IMR-90 (cell line): ENCODE data around the gene PRDM12. TPM values are rescaled to one million over a fixed set of nuclear protein-coding genes. Genes with fewer than 3 reads are reported as not detected.

Experiments used
- ATAC-seq: fragments of 200-7000 bp; cut with Tn5 transposase; 2 replicates; pipeline ENCODE4 v1.9.1; 2020; ENCODE audit warnings: low read depth, mild to moderate bottlenecking, moderate library complexity
- BruUV-seq: library from RNA; stranded (reverse); fragments of 400-500 nt; replicated peaks from 2 replicates; lab custom pipeline; 2021; lab: Mats Ljungman, UMichigan
- CTCF ChIA-PET: fragments of 300-600 bp; formaldehyde crosslinking; extraction: SDS; loops from one replicate; lab custom pipeline; 2021; ENCODE audit warnings: antibody characterized with exemption; lab: Yijun Ruan, JAX
- POLR2A ChIA-PET: fragments of 300-600 bp; sonication (Branson Sonifier 250); formaldehyde crosslinking; loops from one replicate; lab custom pipeline; 2022; ENCODE audit warnings: antibody characterized with exemption; ENCODE audit not compliant: unreplicated experiment; lab: Charles Lee
- DNase-seq: peaks from one replicate; pipeline ENCODE4 v3.0.0; 2013
- H2AFZ ChIP-seq: replicated peaks from 2 replicates; pipeline ENCODE3; 2013; ENCODE audit warnings: low read length, mild to moderate bottlenecking; ENCODE audit not compliant: poor library complexity
- H2AK5ac ChIP-seq: 2 replicates; pipeline ENCODE4 v1.6.1; 2013; ENCODE audit warnings: low read depth, low read length, inconsistent platforms
- H2AK9ac ChIP-seq: replicated peaks from 2 replicates; pipeline ENCODE3; 2013; ENCODE audit warnings: mild to moderate bottlenecking, low read depth, low read length, moderate library complexity; ENCODE audit not compliant: poor library complexity
- H2BK120ac ChIP-seq: 2 replicates; pipeline ENCODE4 v1.6.1; 2013; ENCODE audit warnings: low read depth, low read length, inconsistent platforms
- H2BK15ac ChIP-seq: 3 replicates; pipeline ENCODE4 v1.6.1; 2013; ENCODE audit warnings: low read depth, low read length, inconsistent platforms
- H2BK20ac ChIP-seq: 2 replicates; pipeline ENCODE4 v1.6.1; 2013; ENCODE audit warnings: low read depth, mild to moderate bottlenecking, inconsistent platforms, low read length, moderate library complexity
- H2BK5ac ChIP-seq: 2 replicates; pipeline ENCODE4 v1.6.1; 2013; ENCODE audit warnings: mild to moderate bottlenecking, low read depth, low read length, inconsistent platforms; ENCODE audit not compliant: poor library complexity, severe bottlenecking
- H3K14ac ChIP-seq: replicated peaks from 2 replicates; pipeline ENCODE4 v1.6.1; 2013; ENCODE audit warnings: low read depth, low read length, inconsistent platforms
- H3K18ac ChIP-seq: 2 replicates; pipeline ENCODE4 v1.6.1; 2013; ENCODE audit warnings: low read depth, low read length, control low read depth
- H3K23ac ChIP-seq: 2 replicates; pipeline ENCODE4 v1.6.1; 2013; ENCODE audit warnings: low read depth, low read length, inconsistent platforms
- H3K27ac ChIP-seq: 2 replicates; pipeline ENCODE4 v1.5.1; 2013; ENCODE audit warnings: mild to moderate bottlenecking, control low read depth, low read length; ENCODE audit not compliant: insufficient read depth
- H3K27me3 ChIP-seq: 2 replicates; pipeline ENCODE4 v1.6.1; 2013; ENCODE audit warnings: low read length; ENCODE audit not compliant: control insufficient read depth, insufficient read depth
- H3K36me3 ChIP-seq: 2 replicates; pipeline ENCODE4 v1.6.1; 2013; ENCODE audit warnings: low read length, mixed read lengths; ENCODE audit not compliant: control insufficient read depth, insufficient read depth
- H3K4ac ChIP-seq: 2 replicates; pipeline ENCODE4 v1.6.1; 2013; ENCODE audit warnings: low read depth, low read length, inconsistent platforms
- H3K4me1 ChIP-seq: 2 replicates; pipeline ENCODE4 v1.6.1; 2013; ENCODE audit warnings: low read length, mixed read lengths; ENCODE audit not compliant: control insufficient read depth, insufficient read depth
- H3K4me2 ChIP-seq: 2 replicates; pipeline ENCODE4 v1.6.1; 2013; ENCODE audit warnings: low read depth, mild to moderate bottlenecking, control low read depth, low read length, moderate library complexity
- H3K4me3 ChIP-seq: 2 replicates; pipeline ENCODE4 v1.5.1; 2013; ENCODE audit warnings: low read depth, mild to moderate bottlenecking, control low read depth, low read length, moderate library complexity; ENCODE audit not compliant: insufficient read depth
- H3K56ac ChIP-seq: 2 replicates; pipeline ENCODE4 v1.6.1; 2013; ENCODE audit warnings: low read length, inconsistent platforms; ENCODE audit not compliant: insufficient read depth; ENCODE audit errors: extremely low read depth
- H3K79me1 ChIP-seq, 2 experiments: 2 replicates each; pipeline ENCODE4 v1.6.1; 2013; ENCODE audit warnings: low read length in 2 of 2, inconsistent platforms in 1 of 2, low read depth in 1 of 2
- H3K9ac ChIP-seq: 2 replicates; pipeline ENCODE4 v1.6.1; 2013; ENCODE audit warnings: low read depth, low read length, control low read depth
- H3K9me1 ChIP-seq: 2 replicates; pipeline ENCODE4 v1.6.1; 2013; ENCODE audit warnings: low read length, inconsistent platforms; ENCODE audit not compliant: insufficient read depth
- H3K9me3 ChIP-seq: 2 replicates; pipeline ENCODE4 v1.6.1; 2013; ENCODE audit warnings: low read length; ENCODE audit not compliant: control insufficient read depth, insufficient read depth
- H4K20me1 ChIP-seq: 2 replicates; pipeline ENCODE4 v1.6.1; 2013; ENCODE audit warnings: low read length, inconsistent platforms; ENCODE audit not compliant: insufficient read depth
- H4K5ac ChIP-seq: 2 replicates; pipeline ENCODE4 v1.6.1; 2013; ENCODE audit warnings: mild to moderate bottlenecking, low read depth, low read length, control low read depth
- H4K8ac ChIP-seq, 2 experiments: 2 replicates each; pipeline ENCODE4 v1.6.1; 2013; ENCODE audit warnings: low read depth in 2 of 2, low read length in 2 of 2, control low read depth in 1 of 2, inconsistent platforms in 1 of 2
- H4K91ac ChIP-seq: 2 replicates; pipeline ENCODE4 v1.6.1; 2013; ENCODE audit warnings: low read depth, low read length, inconsistent platforms; ENCODE audit not compliant: insufficient read depth
- BHLHE40 ChIP-seq: fragments of 150-350 bp; IDR thresholded peaks from 2 replicates; pipeline ENCODE4 v1.6.1; 2016; ENCODE audit warnings: mild to moderate bottlenecking, low read depth, low read length
- CEBPB ChIP-seq: IDR thresholded peaks from 2 replicates; pipeline ENCODE4 v1.6.1; 2012; ENCODE audit warnings: low read depth, low read length, improper control_type of control experiment
- CTCF ChIP-seq: conservative IDR thresholded peaks from 2 replicates; pipeline ENCODE4 v1.5.1; 2012; ENCODE audit warnings: mild to moderate bottlenecking, low read depth, low read length, improper control_type of control experiment
- ELK1 ChIP-seq: fragments of 150-350 bp; IDR thresholded peaks from 2 replicates; pipeline ENCODE4 v1.6.1; 2016; ENCODE audit warnings: low read depth, mild to moderate bottlenecking, low read length, moderate library complexity, borderline replicate concordance
- FOS ChIP-seq: fragments of 150-350 bp; IDR thresholded peaks from 2 replicates; pipeline ENCODE4 v1.6.1; 2016; ENCODE audit warnings: low read depth, low read length
- MAFK ChIP-seq: IDR thresholded peaks from 2 replicates; pipeline ENCODE4 v1.6.1; 2012; ENCODE audit warnings: low read depth, low read length, improper control_type of control experiment
- MAZ ChIP-seq: IDR thresholded peaks from 2 replicates; pipeline ENCODE4 v1.6.1; 2012; ENCODE audit warnings: low read depth, mild to moderate bottlenecking, low read length, improper control_type of control experiment, moderate library complexity, borderline replicate concordance
- MXI1 ChIP-seq: IDR thresholded peaks from 2 replicates; pipeline ENCODE4 v1.6.1; 2012; ENCODE audit warnings: low read depth, mild to moderate bottlenecking, low read length, moderate library complexity, borderline replicate concordance
- NFE2L2 ChIP-seq: fragments of 150-350 bp; IDR thresholded peaks from 2 replicates; pipeline ENCODE4 v1.6.1; 2016; ENCODE audit warnings: low read depth, mild to moderate bottlenecking, low read length
- POLR2A ChIP-seq: IDR thresholded peaks from 2 replicates; pipeline ENCODE4 v1.6.1; 2012; ENCODE audit warnings: mild to moderate bottlenecking, low read depth, low read length
- RAD21 ChIP-seq: IDR thresholded peaks from 2 replicates; pipeline ENCODE4 v1.6.1; 2012; ENCODE audit warnings: low read length, improper control_type of control experiment
- RCOR1 ChIP-seq: IDR thresholded peaks from 2 replicates; pipeline ENCODE4 v1.6.1; 2012; ENCODE audit warnings: mild to moderate bottlenecking, low read length, improper control_type of control experiment; ENCODE audit not compliant: insufficient replicate concordance
- SMC3 ChIP-seq: fragments of 150-350 bp; IDR thresholded peaks from 2 replicates; pipeline ENCODE4 v1.6.1; 2016; ENCODE audit warnings: low read depth, mild to moderate bottlenecking, antibody characterized with exemption, low read length, moderate library complexity
- USF2 ChIP-seq: fragments of 150-350 bp; IDR thresholded peaks from 2 replicates; pipeline ENCODE4 v1.6.1; 2017; ENCODE audit warnings: mild to moderate bottlenecking, antibody characterized with exemption, low read length, low read depth
- dilution Hi-C: fragments of 300-500 bp; cut with HindIII; formaldehyde crosslinking; loops from one replicate; pipeline ENCODE4 v1.14.3; 2018; ENCODE audit warnings: low sequenced_read_pairs; ENCODE audit not compliant: unreplicated experiment
- in situ Hi-C: fragments of 300-500 bp; cut with MboI; formaldehyde crosslinking; loops from 3 replicates; pipeline ENCODE4 v1.14.3; 2019; ENCODE audit warnings: low sequenced_read_pairs, inconsistent platforms, mixed read lengths
- intact Hi-C: fragments of 100-400 bp; cut with micrococcal nuclease; formaldehyde crosslinking; loops from 2 replicates; pipeline ENCODE4 v1.10.0; 2022
- polyA plus RNA-seq, 3 experiments: library from polyadenylated mRNA; depleted of rRNA; stranded (reverse); fragments of >200 nt; gene quantifications; 2 replicates each; pipeline ENCODE4 v1.2.3, GENCODE V29; 2012; ENCODE audit warnings: low replicate concordance in 1 of 3
- total RNA-seq: library from RNA; depleted of rRNA; stranded (reverse); fragments of >200 nt; gene quantifications from 2 replicates; pipeline ENCODE4 v1.2.3, GENCODE V29; 2012

PRDM12 gene
- total and polyA plus RNA-seq, 2 of the 4 experiments (the other 2 are of a cell fraction): not detected

- TF ChIP-seq BHLHE40: no peak
- TF ChIP-seq MAFK: no peak
These were observed 18.2 kb downstream of the PRDM12 start (continued) for GRCh38 chr9:130682421-130683121.

- H3K4me2 ChIP-seq: no peak overlapping the region
- H3K79me1 ChIP-seq: no peaks in the 10 kb centered on the region
- ChIA-PET POLR2A (no interaction called here), CTCF (interaction anchor here (0.7 to 2.0 kb wide), 3 partner anchors 16 to 219 kb away, joined by 3 to 4 read pairs (median 4); no protein-coding TSS in a partner anchor)
- no peaks in the 10 kb centered on the region for H3K9me3 ChIP-seq
- no peak for ATAC-seq
- H2BK15ac ChIP-seq: no peak overlapping the region
- no peak overlapping the region for H3K4ac ChIP-seq
- no peak overlapping the region for H2AK9ac ChIP-seq
- no peak overlapping the region for H2BK20ac ChIP-seq
- H4K8ac ChIP-seq: no peak overlapping the region
- no peak overlapping the region for H4K91ac ChIP-seq
- H3K56ac ChIP-seq: no peak overlapping the region
- H3K23ac ChIP-seq: no peak overlapping the region
- H3K14ac ChIP-seq: no peak overlapping the region
- no peaks in the 10 kb centered on the region for H4K20me1 ChIP-seq
- dilution Hi-C loops (no loop called here), in situ Hi-C loops (loop anchor here (5.0 kb wide), 1 partner anchor 233 kb away; no protein-coding TSS in a partner anchor), intact Hi-C loops (loop anchor here (10.0 kb wide), 2 partner anchors 320 to 440 kb away; no protein-coding TSS in a partner anchor)
- H2AK5ac ChIP-seq: no peak overlapping the region
- TF ChIP-seq MXI1 (no peak), MAZ (no peak), NFE2L2 (no peak), CEBPB (no peak), CTCF (no peak), USF2 (no peak), RAD21 (no peak), RCOR1 (no peak), POLR2A (no peak), SMC3 (no peak), ELK1 (no peak), FOS (no peak)
- DNase-seq: no peak
- BruUV-seq: no TSS peak
- no peaks in the 10 kb centered on the region for H3K9me1 ChIP-seq
- no peak overlapping the region for H2BK120ac ChIP-seq
- no peak overlapping the region for H3K18ac ChIP-seq
- H3K36me3 ChIP-seq: no peaks in the 10 kb centered on the region
- H3K4me3 ChIP-seq: no peak overlapping the region
- no peak overlapping the region for H3K9ac ChIP-seq
- H2AFZ ChIP-seq: no peak overlapping the region
- H2BK5ac ChIP-seq: no peak overlapping the region
- peaks cover 5% of the 10 kb centered on the region for H3K4me1 ChIP-seq
- H4K5ac ChIP-seq: no peak overlapping the region
- peaks cover 3% of the 10 kb centered on the region for H3K27me3 ChIP-seq
- no peak overlapping the region for H3K27ac ChIP-seq
These were observed 20.7 kb downstream of the PRDM12 start for GRCh38 chr9:130685104-130685503.
